IPS-18c (cell line): ENCODE data around the gene MFAP5.
"Not testable (repeated sequence)": the region's sequence is repeated elsewhere in the genome, so short reads cannot be mapped to it uniquely, and the experiment has no call there.

ENCODE experiments used
- H3K4me3 ChIP-seq: 2 replicates; pipeline ENCODE4 v1.7.0; 2013; ENCODE audit warnings: low read depth, mild to moderate bottlenecking, low read length, moderate library complexity; ENCODE audit not compliant: insufficient read depth
- H3K9me3 ChIP-seq: one replicate; pipeline ENCODE4 v1.6.1; 2013; ENCODE audit warnings: mild to moderate bottlenecking, low read length, moderate library complexity; ENCODE audit not compliant: control insufficient read depth, insufficient read depth

MFAP5 gene

GRCh38 chr12:8639936-8640335, 22.7 kb downstream of the MFAP5 start:
- H3K4me3 ChIP-seq = no peak overlapping the region
- no peaks in the 10 kb centered on the region for H3K9me3 ChIP-seq

- H3K9me3 ChIP-seq = no peaks in the 10 kb centered on the region
- H3K4me3 ChIP-seq = no peak overlapping the region
Observed at GRCh38 chr12:8638951-8639350, 23.7 kb downstream of the MFAP5 start.

GRCh38 chr12:8637666-8638065, 25.0 kb downstream of the MFAP5 start:
- Histone ChIP-seq H3K9me3 (no peaks in the 10 kb centered on the region), H3K4me3 (no peak overlapping the region)

GRCh38 chr12:8637244-8637643, 25.4 kb downstream of the MFAP5 start:
- no peaks in the 10 kb centered on the region for H3K9me3 ChIP-seq
- no peak overlapping the region for H3K4me3 ChIP-seq

- no peak overlapping the region; the same call in 1 of the 2 replicates for H3K4me3 ChIP-seq
- no peaks in the 10 kb centered on the region for H3K9me3 ChIP-seq
Observed at GRCh38 chr12:8636581-8636980, 26.0 kb downstream of the MFAP5 start.

- H3K4me3 ChIP-seq, H3K9me3 ChIP-seq: not testable (repeated sequence)
Observed at GRCh38 chr12:8636007-8636346, 26.6 kb downstream of the MFAP5 start.

- not testable (repeated sequence) for H3K9me3 ChIP-seq, H3K4me3 ChIP-seq
Observed at GRCh38 chr12:8635342-8636006, 27.2 kb downstream of the MFAP5 start.

- Histone ChIP-seq H3K4me3 (no peak overlapping the region), H3K9me3 (peaks cover 2% of the 10 kb centered on the region)
Observed at GRCh38 chr12:8630131-8630530, 32.5 kb downstream of the MFAP5 start.

GRCh38 chr12:8629486-8630033, 33.1 kb downstream of the MFAP5 start:
- H3K9me3 ChIP-seq = peaks cover 4% of the 10 kb centered on the region
- H3K4me3 ChIP-seq = no peak overlapping the region

GRCh38 chr12:8628731-8629130, 33.9 kb downstream of the MFAP5 start:
- peaks cover 4% of the 10 kb centered on the region for H3K9me3 ChIP-seq
- H3K4me3 ChIP-seq = no peak overlapping the region

- not testable (repeated sequence) for H3K9me3 ChIP-seq, H3K4me3 ChIP-seq
Observed at GRCh38 chr12:8624750-8625149, 37.9 kb downstream of the MFAP5 start.

GRCh38 chr12:8622646-8623045, 40.0 kb downstream of the MFAP5 start:
- Histone ChIP-seq H3K9me3 (peaks cover 4% of the 10 kb centered on the region), H3K4me3 (no peak overlapping the region)

- H3K4me3 ChIP-seq = no peak overlapping the region
- H3K9me3 ChIP-seq = no peaks in the 10 kb centered on the region
Observed at GRCh38 chr12:8615206-8615605, 47.4 kb downstream of the MFAP5 start.

GRCh38 chr12:8613881-8614280, 48.7 kb downstream of the MFAP5 start:
- not testable (repeated sequence) for H3K9me3 ChIP-seq, H3K4me3 ChIP-seq

- Histone ChIP-seq H3K4me3 (no peak within 1 kb of the TSS; the same call in 1 of the 2 replicates), H3K9me3 (no peaks in the 10 kb centered on the region)
Observed at GRCh38 chr12:8612629-8613028, 50.0 kb downstream of the MFAP5 start, which contains the start of gene AICDA. Gene AICDA (minus strand): TSS chr12:8612859. CDS start chr12:8612767, 92 bp downstream.

- H3K4me3 ChIP-seq = no peak overlapping the region
Observed at GRCh38 chr12:8609061-8609570, 53.5 kb downstream of the MFAP5 start.

GRCh38 chr12:8606890-8607289, 55.7 kb downstream of the MFAP5 start:
- H3K9me3 ChIP-seq = no peaks in the 10 kb centered on the region

More at GRCh38 chr12:8609061-8609570, 53.5 kb downstream of the MFAP5 start:
- H3K9me3 ChIP-seq = no peaks in the 10 kb centered on the region

GRCh38 chr12:8605057-8605456, 57.6 kb downstream of the MFAP5 start:
- Histone ChIP-seq H3K9me3 (no peaks in the 10 kb centered on the region), H3K4me3 (no peak overlapping the region)

More at GRCh38 chr12:8606890-8607289, 55.7 kb downstream of the MFAP5 start:
- no peak overlapping the region for H3K4me3 ChIP-seq

GRCh38 chr12:8603856-8604255, 58.8 kb downstream of the MFAP5 start:
- Histone ChIP-seq H3K9me3 (no peaks in the 10 kb centered on the region), H3K4me3 (no peak overlapping the region)
